ENCODE measurements around the gene SHTN1. TPM values are rescaled to one million over a fixed set of nuclear protein-coding genes. Genes with fewer than 3 reads are reported as not detected.

Gene SHTN1
- total RNA-seq, 6 experiments from 2014 or later = 28.5 to 42.9 (median 31.7) TPM

DNA sequence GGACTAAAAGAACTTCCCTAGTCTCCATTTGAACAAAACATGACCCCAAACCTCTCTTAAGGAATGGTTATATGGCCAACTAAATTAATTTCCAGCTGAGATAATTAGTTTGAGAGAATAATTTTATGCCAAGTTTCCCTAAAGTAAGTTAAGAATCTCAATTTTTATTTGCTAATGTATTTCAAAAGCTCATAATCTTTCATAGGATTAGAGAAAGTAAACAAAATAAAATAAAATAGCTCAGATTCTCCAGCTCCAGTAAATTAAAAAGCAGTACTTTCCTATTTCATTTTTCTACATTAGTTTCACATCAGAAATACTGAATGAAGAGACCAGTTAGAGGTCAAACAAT lies 111.3 kb downstream of the SHTN1 start:
- DNase-seq (no peak), ATAC-seq (no peak)
- no peak for TF ChIP-seq POLR2A (IDR thresholded peaks at IDR 0.05)
- TF ChIP-seq, protein P1, sequence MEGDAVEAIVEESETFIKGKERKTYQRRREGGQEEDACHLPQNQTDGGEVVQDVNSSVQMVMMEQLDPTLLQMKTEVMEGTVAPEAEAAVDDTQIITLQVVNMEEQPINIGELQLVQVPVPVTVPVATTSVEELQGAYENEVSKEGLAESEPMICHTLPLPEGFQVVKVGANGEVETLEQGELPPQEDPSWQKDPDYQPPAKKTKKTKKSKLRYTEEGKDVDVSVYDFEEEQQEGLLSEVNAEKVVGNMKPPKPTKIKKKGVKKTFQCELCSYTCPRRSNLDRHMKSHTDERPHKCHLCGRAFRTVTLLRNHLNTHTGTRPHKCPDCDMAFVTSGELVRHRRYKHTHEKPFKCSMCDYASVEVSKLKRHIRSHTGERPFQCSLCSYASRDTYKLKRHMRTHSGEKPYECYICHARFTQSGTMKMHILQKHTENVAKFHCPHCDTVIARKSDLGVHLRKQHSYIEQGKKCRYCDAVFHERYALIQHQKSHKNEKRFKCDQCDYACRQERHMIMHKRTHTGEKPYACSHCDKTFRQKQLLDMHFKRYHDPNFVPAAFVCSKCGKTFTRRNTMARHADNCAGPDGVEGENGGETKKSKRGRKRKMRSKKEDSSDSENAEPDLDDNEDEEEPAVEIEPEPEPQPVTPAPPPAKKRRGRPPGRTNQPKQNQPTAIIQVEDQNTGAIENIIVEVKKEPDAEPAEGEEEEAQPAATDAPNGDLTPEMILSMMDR (IDR thresholded peaks at IDR 0.05) = no peak
- Histone ChIP-seq H3K27me3 (no peaks in the 10 kb centered on the region), H3K9me3 (no peaks in the 10 kb centered on the region), H3K27ac (no peak overlapping the region), H3K4me1 (peaks cover 0 to under 1% (median 0%) of the 10 kb centered on the region in 4 donors), H3K4me3 (no peak overlapping the region), H3K36me3 (no peaks in the 10 kb centered on the region)
- intact Hi-C loops (cut with DNase I) = no loop called here

DNA sequence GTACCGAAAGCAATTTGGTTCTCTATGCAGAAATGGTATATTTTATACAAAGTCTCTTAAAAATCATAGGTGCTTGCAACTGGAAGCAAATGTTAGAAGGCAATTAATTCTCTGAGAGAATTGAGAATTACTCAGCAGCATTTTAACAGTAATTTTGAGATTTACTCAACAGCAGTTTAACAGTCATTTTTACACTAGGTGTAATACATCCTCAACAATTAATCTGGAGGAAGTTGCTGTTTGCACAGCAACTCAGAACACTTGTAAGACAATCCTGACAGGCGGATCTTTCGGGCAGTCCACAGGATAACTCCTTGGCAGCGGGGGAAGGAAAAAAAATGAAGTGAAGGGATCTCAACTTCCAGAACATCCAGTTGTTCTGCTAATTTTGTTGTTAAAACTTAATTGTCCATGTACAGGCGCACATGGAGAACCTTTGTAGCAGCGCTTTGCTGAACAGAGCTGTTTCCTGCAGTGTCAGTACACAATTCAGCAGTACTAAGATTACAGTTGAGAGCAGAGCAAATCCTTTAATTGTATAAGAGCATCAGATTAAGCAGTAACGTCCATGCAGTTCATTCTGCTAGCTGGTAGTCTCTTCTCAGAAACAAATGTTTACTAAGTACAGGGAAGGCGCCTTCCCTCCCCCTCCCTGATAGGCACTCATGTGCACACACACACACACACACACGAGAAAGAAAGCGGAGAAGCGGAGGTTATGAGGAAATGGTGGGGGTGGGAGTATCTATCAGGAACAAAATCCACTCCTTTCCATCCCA lies 111.9 kb downstream of the SHTN1 start:
- no peak overlapping the region for H3K4me3 ChIP-seq
- DNase-seq (no peak), ATAC-seq (no peak)
- peaks cover 0 to 6% (median 2%) of the 10 kb centered on the region in 4 donors for H3K4me1 ChIP-seq
- intact Hi-C loops (cut with DNase I) = no loop called here
- no peaks in the 10 kb centered on the region for H3K36me3 ChIP-seq
- no peaks in the 10 kb centered on the region for H3K9me3 ChIP-seq
- TF ChIP-seq, protein P1 (IDR thresholded peaks at IDR 0.05) = no peak
- no peak for TF ChIP-seq POLR2A (IDR thresholded peaks at IDR 0.05)
- WGBS (ENCODE audit: insufficient coverage, low coverage, low lambda C conversion rate, missing lambda C conversion rate) = 45% methylated on average over 10 of the region's 11 CpGs
- H3K27me3 ChIP-seq = no peaks in the 10 kb centered on the region
- no peak overlapping the region for H3K27ac ChIP-seq

DNA sequence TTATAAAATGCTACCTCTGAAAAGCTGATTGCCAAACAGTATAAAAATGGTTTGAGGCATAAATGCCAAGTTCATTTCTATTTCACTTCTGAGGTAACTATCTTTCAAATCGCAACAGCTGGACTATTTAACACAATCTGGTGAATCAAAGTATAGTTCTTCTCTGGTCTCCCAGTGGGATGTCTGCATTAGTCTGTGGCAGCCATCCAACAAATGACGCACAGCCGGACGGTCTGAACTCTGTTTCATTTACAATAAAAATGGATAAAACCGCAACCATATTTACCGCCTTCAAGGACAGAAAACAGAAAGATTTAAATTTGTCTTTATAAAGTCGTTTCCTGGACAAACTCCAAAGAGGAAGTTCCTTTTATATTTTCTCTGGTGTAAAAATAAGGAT lies 113.8 kb downstream of the SHTN1 start:
- Histone ChIP-seq H3K27me3 (no peaks in the 10 kb centered on the region), H3K4me1 (peaks cover 0 to 8% (median 3%) of the 10 kb centered on the region in 4 donors), H3K27ac (no peak overlapping the region), H3K9me3 (no peaks in the 10 kb centered on the region), H3K4me3 (no peak overlapping the region), H3K36me3 (peaks cover 0 to 6% (median 0%) of the 10 kb centered on the region in 4 donors)
- DNase-seq (peak in 1 of 3 donors; percentile 30), ATAC-seq (no peak)
- intact Hi-C loops (cut with DNase I) = no loop called here
- no peak for TF ChIP-seq POLR2A (IDR thresholded peaks at IDR 0.05)
- WGBS (ENCODE audit: insufficient coverage, low coverage, low lambda C conversion rate, missing lambda C conversion rate) = 37% methylated on average over 7 of the region's 7 CpGs

DNA sequence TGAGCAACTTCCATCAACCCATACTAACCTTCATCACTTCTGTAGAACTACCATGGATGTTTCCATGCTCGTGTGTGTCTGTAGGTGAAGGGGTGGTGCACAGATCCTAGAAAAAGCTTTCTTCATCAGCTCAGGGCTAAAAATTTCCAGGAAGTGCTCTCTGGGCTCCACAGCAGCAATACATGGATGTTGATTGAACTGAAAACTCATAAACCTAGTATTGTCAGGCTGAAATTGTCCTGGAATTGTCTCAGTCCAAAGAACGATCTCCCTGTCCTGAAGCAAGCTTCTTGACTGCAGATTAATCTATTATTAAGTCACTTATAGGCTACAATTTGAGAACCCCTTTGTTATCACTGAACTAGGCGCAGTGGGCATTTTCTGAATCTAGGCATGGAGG lies 115.9 kb downstream of the SHTN1 start:
- Histone ChIP-seq H3K4me3 (no peak overlapping the region), H3K4me1 (peaks cover 0 to 8% (median 3%) of the 10 kb centered on the region in 4 donors), H3K27ac (peak overlapping the region in 2 of 3 donors; percentile 4 to 26), H3K27me3 (no peaks in the 10 kb centered on the region), H3K36me3 (peaks cover 0 to 11% (median 4%) of the 10 kb centered on the region in 4 donors), H3K9me3 (no peaks in the 10 kb centered on the region)
- 57% methylated on average over 3 of the region's 3 CpGs for WGBS (ENCODE audit: insufficient coverage, low coverage, low lambda C conversion rate, missing lambda C conversion rate)
- intact Hi-C loops (cut with DNase I) = no loop called here
- no peak for DNase-seq
- ATAC-seq = peak in 2 of 4 donors; percentile 11 to 22
- TF ChIP-seq, protein P1 (IDR thresholded peaks at IDR 0.05) = no peak
- no peak for TF ChIP-seq POLR2A (IDR thresholded peaks at IDR 0.05)

DNA sequence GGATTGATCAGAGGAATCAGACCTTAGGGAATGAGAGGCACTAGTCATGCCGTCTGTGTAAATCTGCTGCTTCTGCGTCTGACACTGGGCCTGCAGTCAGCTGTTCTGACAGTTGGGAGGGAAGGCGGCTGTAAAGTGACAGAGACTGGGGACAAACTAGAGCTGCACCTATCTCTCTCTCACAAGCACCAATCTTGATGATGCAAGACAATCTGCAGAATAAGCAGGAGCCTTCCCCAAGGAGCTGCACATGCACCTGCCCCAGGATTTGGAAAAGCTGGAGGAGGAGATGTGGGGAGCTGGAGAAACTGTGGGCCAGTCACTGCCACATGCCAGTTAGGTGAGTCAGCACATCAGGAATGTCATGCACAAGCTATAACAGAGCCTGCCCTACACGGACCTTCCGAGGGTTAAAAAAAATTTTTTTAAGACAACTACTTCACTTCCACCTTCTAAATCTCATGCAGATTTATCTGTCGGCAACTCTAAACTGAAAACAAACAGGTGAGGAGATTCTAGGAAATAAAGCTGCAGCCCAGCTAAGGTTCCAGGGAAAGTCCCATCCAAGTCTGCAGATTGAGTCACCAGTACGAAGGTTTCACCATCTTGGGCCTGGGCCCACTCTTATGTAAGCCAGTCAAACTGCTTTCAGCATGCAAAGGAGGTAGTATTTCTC lies 116.5 kb downstream of the SHTN1 start:
- Histone ChIP-seq H3K4me1 (peaks cover 0 to 8% (median 3%) of the 10 kb centered on the region in 4 donors), H3K4me3 (no peak overlapping the region), H3K9me3 (no peaks in the 10 kb centered on the region), H3K36me3 (peaks cover 0 to 13% (median 4%) of the 10 kb centered on the region in 4 donors), H3K27me3 (no peaks in the 10 kb centered on the region), H3K27ac (peak overlapping the region in 2 of 3 donors; percentile 4 to 26)
- 34% methylated on average over 6 of the region's 7 CpGs for WGBS (ENCODE audit: insufficient coverage, low coverage, low lambda C conversion rate, missing lambda C conversion rate)
- DNase-seq = peak; percentile 68 to 88 (median 80)
- intact Hi-C loops (cut with DNase I) = no loop called here
- peak; percentile 95 to 98 (median 96) for ATAC-seq
- no peak for TF ChIP-seq POLR2A (IDR thresholded peaks at IDR 0.05)
- TF ChIP-seq, protein P1 (IDR thresholded peaks at IDR 0.05) = no peak

Data from right lobe of liver (tissue), 6 donors.